22Rv1 (cell line): ENCODE results near the gene KREMEN1.

Experiments used
- CTCF ChIP-seq: fragments of 450-650 bp; IDR thresholded peaks from 2 replicates; pipeline ENCODE4 v1.5.1; 2017; ENCODE audit warnings: mild to moderate bottlenecking
- ZFX ChIP-seq: fragments of 450-650 bp; IDR thresholded peaks from 2 replicates; pipeline ENCODE4 v1.6.1; 2017; ENCODE audit warnings: antibody characterized with exemption, borderline replicate concordance

- no peak for TF ChIP-seq CTCF
- no peak for TF ChIP-seq ZFX
These were observed 83.7 kb downstream of the KREMEN1 start for GRCh38 chr22:29156507-29156906.
